GM10266 (cell line): ENCODE results near the gene GTF2A1.

Experiments used
- DNase-seq: peaks from one replicate; pipeline ENCODE4 v3.0.0; 2012; ENCODE audit errors: extremely low spot score
- CTCF ChIP-seq: IDR thresholded peaks from 2 replicates; pipeline ENCODE4 v1.5.1; 2012; ENCODE audit warnings: mild to moderate bottlenecking, low read depth; ENCODE audit not compliant: control insufficient read depth, insufficient read depth; ENCODE audit errors: missing control alignments

GTF2A1 gene

GRCh38 chr14:81137316-81137715 is 83.4 kb downstream of the GTF2A1 start:
- TF ChIP-seq CTCF, result no peak
- DNase-seq, result no peak

DNA sequence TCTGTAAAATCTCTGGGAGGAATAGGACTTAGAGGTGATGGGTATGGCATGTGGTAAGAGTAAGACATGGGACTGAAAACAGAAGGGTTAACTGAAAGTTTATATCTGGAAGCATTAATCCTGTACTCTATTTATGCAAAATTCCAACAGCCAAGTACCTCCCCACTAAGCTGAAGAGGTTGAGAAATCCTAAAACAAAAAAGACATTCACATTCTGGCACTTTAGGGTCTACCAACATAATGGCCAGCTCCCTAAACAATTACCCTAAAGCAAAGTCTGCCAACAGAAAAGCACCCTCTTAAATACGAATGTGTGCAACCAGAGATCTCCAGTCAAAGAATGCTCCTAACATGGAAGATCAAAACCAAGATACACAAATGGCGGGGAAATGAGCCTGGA is 87.4 kb downstream of the GTF2A1 start:
- TF ChIP-seq CTCF, result no peak
- DNase-seq, result no peak

GRCh38 chr14:81132468-81132867 is 88.3 kb downstream of the GTF2A1 start:
- DNase-seq, result no peak
- TF ChIP-seq CTCF, result no peak

- no peak for TF ChIP-seq CTCF
- DNase-seq, result no peak
Measured at GRCh38 chr14:81129242-81129641, 91.5 kb downstream of the GTF2A1 start.

DNA sequence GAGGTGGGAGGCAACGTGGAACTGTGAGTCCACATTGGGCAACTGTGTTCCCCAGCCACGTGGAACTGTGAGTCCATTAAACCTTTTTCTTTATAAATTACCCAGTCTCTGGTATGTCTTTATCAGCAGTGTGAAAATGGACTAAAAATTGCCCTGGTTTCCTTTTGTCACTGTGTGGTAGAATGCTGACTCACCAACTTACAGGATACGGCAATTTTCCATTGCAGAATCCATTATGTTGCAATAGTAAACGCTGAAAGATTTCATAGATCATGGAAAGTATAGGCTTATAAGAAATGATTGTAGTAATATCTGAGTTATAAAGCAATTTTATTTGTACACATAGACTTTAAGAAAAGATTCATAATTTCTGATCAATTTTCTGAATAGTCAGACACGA is 93.0 kb downstream of the GTF2A1 start:
- no peak for TF ChIP-seq CTCF
- DNase-seq, result no peak

- DNase-seq, result no peak
- no peak for TF ChIP-seq CTCF
Measured at GRCh38 chr14:81125536-81125935, 95.2 kb downstream of the GTF2A1 start.
